HepG2 (cell line): ENCODE measurements around the gene NCOA4. TPM values are rescaled to one million over a fixed set of nuclear protein-coding genes. Genes with fewer than 3 reads are reported as not detected.

ENCODE experiments used
- AFF4 ChIP-seq: sonication (generic); formaldehyde crosslinking; IDR thresholded peaks from 2 replicates; pipeline ENCODE4 v1.4.0; 2020; ENCODE audit warnings: missing genetic modification reagents
- BCL6 ChIP-seq: IDR thresholded peaks from 2 replicates; pipeline ENCODE4 v1.6.1; 2016; ENCODE audit warnings: missing genetic modification reagents, missing compliant biosample characterization
- CENPX ChIP-seq: sonication (generic); formaldehyde crosslinking; IDR thresholded peaks from 2 replicates; pipeline ENCODE4 v1.9.0; 2021; ENCODE audit warnings: mild to moderate bottlenecking, missing genetic modification reagents, moderate library complexity
- EHMT2 ChIP-seq: fragments of 200-600 bp; sonication (generic); IDR thresholded peaks from 2 replicates; pipeline ENCODE4 v1.7.0; 2017; ENCODE audit warnings: antibody characterized with exemption, low read depth, low read length, borderline replicate concordance
- HDAC6 ChIP-seq: fragments of 200-600 bp; sonication (generic); IDR thresholded peaks from 2 replicates; pipeline ENCODE4 v1.7.0; 2017; ENCODE audit warnings: mild to moderate bottlenecking, antibody characterized with exemption, low read length, low read depth
- HOXA3 ChIP-seq: sonication (generic); formaldehyde crosslinking; IDR thresholded peaks from 2 replicates; pipeline ENCODE4 v1.5.0; 2020; ENCODE audit warnings: missing genetic modification reagents
- IKZF4 ChIP-seq: sonication (generic); formaldehyde crosslinking; IDR thresholded peaks from 2 replicates; pipeline ENCODE4 v1.5.1; 2020; ENCODE audit warnings: borderline replicate concordance, mild to moderate bottlenecking, low read depth, missing genetic modification reagents; ENCODE audit errors: not compliant biosample characterization
- NCOA5 ChIP-seq: sonication (generic); formaldehyde crosslinking; IDR thresholded peaks from 2 replicates; pipeline ENCODE4 v1.4.0; 2020; ENCODE audit warnings: missing genetic modification reagents
- PCBP2 ChIP-seq: fragments of 200-400 bp; formaldehyde crosslinking; optimal IDR thresholded peaks from 2 replicates; pipeline ENCODE3; 2018; ENCODE audit warnings: low read length, low read depth; ENCODE audit not compliant: poor library complexity, severe bottlenecking
- POGK ChIP-seq: sonication (generic); formaldehyde crosslinking; conservative IDR thresholded peaks from 2 replicates; pipeline ENCODE4 v1.8.0; 2022; ENCODE audit warnings: mild to moderate bottlenecking, moderate library complexity, missing genetic modification reagents
- RARA ChIP-seq: IDR thresholded peaks from 2 replicates; pipeline ENCODE4 v1.6.1; 2016; ENCODE audit warnings: missing genetic modification reagents, missing compliant biosample characterization
- RBFOX2 ChIP-seq: fragments of 200-400 bp; formaldehyde crosslinking; IDR thresholded peaks from 2 replicates; pipeline ENCODE4 v1.6.1; 2017; ENCODE audit warnings: low read depth, mild to moderate bottlenecking, low read length
- RNF2 ChIP-seq: fragments of 450-650 bp; conservative IDR thresholded peaks from 2 replicates; pipeline ENCODE4 v1.6.1; 2016; ENCODE audit warnings: low read depth
- SMAD3 ChIP-seq: sonication (generic); formaldehyde crosslinking; IDR thresholded peaks from 2 replicates; pipeline ENCODE4 v1.4.0; 2020; ENCODE audit warnings: missing genetic modification reagents
- SP5 ChIP-seq: IDR thresholded peaks from 2 replicates; pipeline ENCODE4 v1.6.1; 2016; ENCODE audit warnings: low read depth, borderline replicate concordance
- TFDP2 ChIP-seq: sonication (generic); formaldehyde crosslinking; IDR thresholded peaks from 2 replicates; pipeline ENCODE4 v1.4.0; 2020; ENCODE audit warnings: missing genetic modification reagents
- ZFP62 ChIP-seq: sonication (generic); formaldehyde crosslinking; IDR thresholded peaks from 2 replicates; pipeline ENCODE4 v1.4.0; 2020; ENCODE audit warnings: missing genetic modification reagents
- ZFP90 ChIP-seq: sonication (generic); formaldehyde crosslinking; IDR thresholded peaks from 2 replicates; pipeline ENCODE4 v1.8.0; 2022; ENCODE audit warnings: missing genetic modification reagents, mild to moderate bottlenecking, inconsistent platforms, borderline replicate concordance
- ZNF292 ChIP-seq: sonication (generic); formaldehyde crosslinking; IDR thresholded peaks from 2 replicates; pipeline ENCODE4 v1.8.1; 2022; ENCODE audit warnings: mild to moderate bottlenecking, low read depth, missing genetic modification reagents, borderline replicate concordance
- ZNF589 ChIP-seq: sonication (generic); formaldehyde crosslinking; conservative IDR thresholded peaks from 2 replicates; pipeline ENCODE4 v1.8.0; 2022; ENCODE audit warnings: mild to moderate bottlenecking, moderate library complexity, missing genetic modification reagents
- ZNF607 ChIP-seq: sonication (generic); formaldehyde crosslinking; IDR thresholded peaks from 2 replicates; pipeline ENCODE4 v1.5.1; 2020; ENCODE audit warnings: missing genetic modification reagents, mild to moderate bottlenecking, borderline replicate concordance
- ZNF713 ChIP-seq: sonication (generic); formaldehyde crosslinking; IDR thresholded peaks from 2 replicates; pipeline ENCODE4 v1.4.0; 2020; ENCODE audit warnings: mild to moderate bottlenecking, missing genetic modification reagents
- ZNF776 ChIP-seq: sonication (generic); formaldehyde crosslinking; IDR thresholded peaks from 2 replicates; pipeline ENCODE4 v1.4.0; 2020; ENCODE audit warnings: mild to moderate bottlenecking, missing genetic modification reagents
- polyA plus RNA-seq, 8 experiments: library from polyadenylated mRNA; depleted of rRNA in 3 of 8; stranded (reverse) in 7 of 8; unstranded in 1 of 8; fragments of >200 nt; fragmentation: Illumina TruSeq in 4 of 8; extraction: Trizol in 4 of 8; gene quantifications; 2 replicates each; pipeline versions ENCODE4 v1.2.1 to v1.2.3, GENCODE V29; 2011 to 2016; ENCODE audit warnings: low read depth in 4 of 8, missing spikeins in 1 of 8, mixed read lengths in 1 of 8; ENCODE audit not compliant: insufficient read depth in 1 of 8
- total RNA-seq, 5 experiments: library from RNA; depleted of rRNA; stranded (reverse); fragments of >200 nt; fragmentation: Illumina TruSeq; extraction: Trizol; gene quantifications; 2 replicates each; pipeline ENCODE4 v1.2.3, GENCODE V29; 2016; ENCODE audit warnings: low read depth in 1 of 5

The NCOA4 gene
- total and polyA plus RNA-seq, 2 of the 13 experiments (the other 11 are each of a cell fraction or from before 2014, with no cell fraction given) = 306 to 400 TPM

- no peak for TF ChIP-seq POGK (CRISPR knock-in tag)
- TF ChIP-seq ZFP90 (CRISPR knock-in tag) = no peak; the same call in 1 of the 2 replicates
- peak; percentile 87 for TF ChIP-seq HOXA3
- no peak; the same call in 1 of the 2 replicates for TF ChIP-seq EHMT2
- TF ChIP-seq SMAD3 (CRISPR knock-in tag) = peak; percentile 55; the same call in 1 of the 2 replicates
- TF ChIP-seq ZNF713 (CRISPR knock-in tag) = no peak
- TF ChIP-seq ZNF607 = 0 out of 2 replicates have a peak, but pooled peaks have one; percentile 65
- no peak for TF ChIP-seq CENPX
- no peak for TF ChIP-seq ZFP62 (CRISPR knock-in tag)
- TF ChIP-seq ZNF292 (CRISPR knock-in tag) = peak; percentile 90
- TF ChIP-seq ZNF589 = no peak
- 0 out of 2 replicates have a peak, but pooled peaks have one; percentile 43 for TF ChIP-seq SP5 (CRISPR knock-in tag)
- TF ChIP-seq NCOA5 = no peak
- TF ChIP-seq RNF2 = no peak
- no peak for TF ChIP-seq AFF4
- TF ChIP-seq ZNF776 (CRISPR knock-in tag) = no peak
- peak; percentile 84 for TF ChIP-seq RARA (CRISPR knock-in tag)
- TF ChIP-seq IKZF4 (CRISPR knock-in tag) = peak; percentile 60
- TF ChIP-seq BCL6 (CRISPR knock-in tag) = peak; percentile 62
- no peak for TF ChIP-seq PCBP2
- peak; percentile 62 for TF ChIP-seq RBFOX2
- TF ChIP-seq TFDP2 = no peak
- no peak for TF ChIP-seq HDAC6
Measured at GRCh38 chr10:46035923-46036849, 5.8 kb upstream of the NCOA4 start (continued).
